Tibial nerve (tissue), 3 donors: ENCODE measurements around the gene SERP1.

ENCODE experiments used
- CTCF ChIP-seq, 5 experiments: fragments of 200-600 bp in 3 of 5; fragments of 450-650 bp in 2 of 5; sonication (generic) in 3 of 5; IDR thresholded peaks; one replicate each; pipeline ENCODE4 v1.5.1; 2016 to 2019; ENCODE audit warnings: antibody characterized with exemption in 5 of 5, mild to moderate bottlenecking in 3 of 5, moderate library complexity in 2 of 5
- POLR2A ChIP-seq, 2 donors: fragments of 450-650 bp; IDR thresholded peaks; one replicate each; pipeline ENCODE4 v1.6.1; 2017; ENCODE audit warnings: antibody characterized with exemption in 2 of 2, mild to moderate bottlenecking in 2 of 2, moderate library complexity in 2 of 2

GRCh38 chr3:150497956-150498355, 48.3 kb downstream of the SERP1 start:
- TF ChIP-seq CTCF (IDR thresholded peaks at IDR 0.05) (no peak), POLR2A (IDR thresholded peaks at IDR 0.05) (no peak)
